ENCODE measurements around the gene LMBRD2. TPM values are rescaled to one million over a fixed set of nuclear protein-coding genes. Genes with fewer than 3 reads are reported as not detected.

LMBRD2 gene
- total RNA-seq, 4 donors from 2014 or later = 6.9 to 23.2 (median 8.8) TPM

DNA sequence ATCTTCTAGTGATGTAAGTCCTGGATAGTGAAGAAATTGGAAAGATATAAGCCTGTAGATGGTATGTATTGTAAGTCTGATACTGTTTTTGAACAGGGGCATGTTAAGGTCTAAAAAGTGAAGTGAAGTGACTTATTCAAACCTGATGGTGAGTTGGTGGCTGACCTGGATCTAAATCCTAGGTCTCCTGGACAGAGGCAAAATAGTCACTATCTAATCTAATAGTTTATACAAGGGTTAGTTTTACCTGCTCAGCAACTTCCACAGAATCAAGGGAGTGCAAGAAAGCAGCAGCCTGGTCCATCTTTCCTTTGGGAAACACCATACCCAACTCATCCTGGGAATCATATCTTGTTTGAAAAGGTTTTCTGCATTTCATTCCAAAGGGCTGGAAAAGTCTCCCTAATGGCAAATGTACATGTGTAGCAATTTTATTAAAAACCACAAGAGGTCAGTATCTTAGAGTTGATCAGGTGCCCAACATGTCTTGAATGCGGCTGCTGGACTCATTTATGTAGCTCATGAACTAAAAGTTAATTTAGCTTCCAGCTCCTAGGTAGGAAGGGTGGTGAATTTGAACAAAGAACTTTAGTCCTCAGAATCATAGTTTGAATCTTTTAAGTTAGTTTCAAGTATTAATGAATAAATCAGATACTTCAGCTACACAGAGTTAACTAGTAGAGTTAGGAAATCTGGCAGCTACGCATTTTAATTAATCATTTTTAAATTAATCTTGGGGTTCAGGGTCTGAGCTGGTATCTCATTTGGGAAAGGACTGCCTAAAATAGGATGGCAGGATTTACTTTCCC, 26.2 kb upstream of the LMBRD2 start:
- H3K9me3 ChIP-seq = no peaks in the 10 kb centered on the region
- DNase-seq = no peak
- intact Hi-C loops (cut with DNase I) = loop anchor here (10.0 kb wide), 1 partner anchor 217 kb away; no protein-coding TSS in a partner anchor
- H3K4me1 ChIP-seq = no peaks in the 10 kb centered on the region
- H3K27me3 ChIP-seq = no peaks in the 10 kb centered on the region
- H3K4me3 ChIP-seq = no peak overlapping the region
- 53 to 64% methylated on average over 2 of the region's 2 CpGs for WGBS, 2 donors
- TF ChIP-seq, protein P1, sequence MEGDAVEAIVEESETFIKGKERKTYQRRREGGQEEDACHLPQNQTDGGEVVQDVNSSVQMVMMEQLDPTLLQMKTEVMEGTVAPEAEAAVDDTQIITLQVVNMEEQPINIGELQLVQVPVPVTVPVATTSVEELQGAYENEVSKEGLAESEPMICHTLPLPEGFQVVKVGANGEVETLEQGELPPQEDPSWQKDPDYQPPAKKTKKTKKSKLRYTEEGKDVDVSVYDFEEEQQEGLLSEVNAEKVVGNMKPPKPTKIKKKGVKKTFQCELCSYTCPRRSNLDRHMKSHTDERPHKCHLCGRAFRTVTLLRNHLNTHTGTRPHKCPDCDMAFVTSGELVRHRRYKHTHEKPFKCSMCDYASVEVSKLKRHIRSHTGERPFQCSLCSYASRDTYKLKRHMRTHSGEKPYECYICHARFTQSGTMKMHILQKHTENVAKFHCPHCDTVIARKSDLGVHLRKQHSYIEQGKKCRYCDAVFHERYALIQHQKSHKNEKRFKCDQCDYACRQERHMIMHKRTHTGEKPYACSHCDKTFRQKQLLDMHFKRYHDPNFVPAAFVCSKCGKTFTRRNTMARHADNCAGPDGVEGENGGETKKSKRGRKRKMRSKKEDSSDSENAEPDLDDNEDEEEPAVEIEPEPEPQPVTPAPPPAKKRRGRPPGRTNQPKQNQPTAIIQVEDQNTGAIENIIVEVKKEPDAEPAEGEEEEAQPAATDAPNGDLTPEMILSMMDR (IDR thresholded peaks at IDR 0.05) = peak in 5 of 6 experiments; percentile 35 to 62 (median 47)
- no peak for TF ChIP-seq POLR2A (IDR thresholded peaks at IDR 0.05)
- H3K27ac ChIP-seq = no peak overlapping the region
- peaks cover 0 to 91% (median 6%) of the 10 kb centered on the region in 3 donors for H3K36me3 ChIP-seq

- H3K4me3 ChIP-seq = no peak overlapping the region
- DNase-seq = no peak
- H3K36me3 ChIP-seq = peaks cover 0 to 91% (median 6%) of the 10 kb centered on the region in 3 donors
- WGBS, 2 donors = 71 to 78% methylated on average over 2 of the region's 2 CpGs
- intact Hi-C loops (cut with DNase I) = loop anchor here (10.0 kb wide), 1 partner anchor 218 kb away; no protein-coding TSS in a partner anchor
- no peaks in the 10 kb centered on the region for H3K9me3 ChIP-seq
- no peaks in the 10 kb centered on the region for H3K4me1 ChIP-seq
- TF ChIP-seq POLR2A (IDR thresholded peaks at IDR 0.05) = no peak
- TF ChIP-seq, protein P1 (IDR thresholded peaks at IDR 0.05) = no peak
- H3K27ac ChIP-seq = no peak overlapping the region
- H3K27me3 ChIP-seq = no peaks in the 10 kb centered on the region
Observed at GRCh38 chr5:36177154-36177553, 25.5 kb upstream of the LMBRD2 start.

DNA sequence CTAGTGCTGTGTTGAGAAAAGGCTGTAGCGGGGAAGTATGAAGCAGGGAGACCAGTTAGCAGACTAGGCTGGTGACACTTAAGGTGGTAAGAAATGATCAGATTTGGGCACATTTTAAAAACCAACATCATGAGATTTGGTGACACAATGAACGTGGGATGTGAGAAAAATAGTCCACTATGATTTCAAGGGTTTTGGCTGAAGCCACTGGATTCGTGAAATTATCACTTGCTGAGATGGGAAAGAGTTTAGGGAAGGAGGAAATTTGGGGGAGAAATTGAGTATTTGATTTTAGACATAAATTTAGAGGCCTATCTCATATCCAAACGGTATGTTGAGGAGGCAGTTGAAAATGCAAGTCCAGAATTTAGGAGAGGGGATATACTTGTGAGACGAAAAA, 23.4 kb upstream of the LMBRD2 start:
- H3K4me3 ChIP-seq = no peak overlapping the region
- TF ChIP-seq POLR2A (IDR thresholded peaks at IDR 0.05) = no peak
- TF ChIP-seq, protein P1 (IDR thresholded peaks at IDR 0.05) = no peak
- H3K4me1 ChIP-seq = no peaks in the 10 kb centered on the region
- peaks cover 0 to 91% (median 21%) of the 10 kb centered on the region in 3 donors for H3K36me3 ChIP-seq
- no peak for DNase-seq
- H3K27me3 ChIP-seq = no peaks in the 10 kb centered on the region
- intact Hi-C loops (cut with DNase I) = loop anchor here (10.0 kb wide), 1 partner anchor 220 kb away; no protein-coding TSS in a partner anchor
- H3K27ac ChIP-seq = no peak overlapping the region
- WGBS, 2 donors = 83 to 87% methylated on average over 5 of the region's 5 CpGs
- H3K9me3 ChIP-seq = no peaks in the 10 kb centered on the region

- no peak for DNase-seq
- Histone ChIP-seq H3K4me3 (no peak overlapping the region), H3K27ac (no peak overlapping the region), H3K4me1 (no peaks in the 10 kb centered on the region), H3K27me3 (no peaks in the 10 kb centered on the region), H3K36me3 (peaks cover 0 to 92% (median 21%) of the 10 kb centered on the region in 3 donors), H3K9me3 (no peaks in the 10 kb centered on the region)
- WGBS, 2 donors = 71 to 94% methylated on average over 3 of the region's 3 CpGs
- intact Hi-C loops (cut with DNase I) = loop anchor here (10.0 kb wide), 1 partner anchor 221 kb away; no protein-coding TSS in a partner anchor
- TF ChIP-seq POLR2A (IDR thresholded peaks at IDR 0.05) = no peak
- TF ChIP-seq, protein P1 (IDR thresholded peaks at IDR 0.05) = no peak
Observed at GRCh38 chr5:36174119-36174518, 22.4 kb upstream of the LMBRD2 start.

- whole genome bisulfite sequencing, 2 donors = 43 to 46% methylated on average over 2 of the region's 2 CpGs
- Histone ChIP-seq H3K9me3 (no peaks in the 10 kb centered on the region), H3K4me3 (no peak overlapping the region), H3K27ac (no peak overlapping the region), H3K4me1 (no peaks in the 10 kb centered on the region), H3K27me3 (no peaks in the 10 kb centered on the region), H3K36me3 (peaks cover 0 to 92% (median 17%) of the 10 kb centered on the region in 3 donors)
- intact Hi-C loops (cut with DNase I) = loop anchor here (10.0 kb wide), 1 partner anchor 221 kb away; no protein-coding TSS in a partner anchor
- no peak for TF ChIP-seq POLR2A (IDR thresholded peaks at IDR 0.05)
- TF ChIP-seq, protein P1 (IDR thresholded peaks at IDR 0.05) = no peak
- DNase-seq = no peak
Observed at GRCh38 chr5:36173426-36173825, 21.7 kb upstream of the LMBRD2 start.

All from esophagus squamous epithelium (tissue), 5 donors.